Kidney (tissue), 14 donors: Measurements from ENCODE around the gene IGFBP6. TPM values are rescaled to one million over a fixed set of nuclear protein-coding genes. Genes with fewer than 3 reads are reported as not detected.
A peak's percentile ranks its signal among the peaks of the same experiment; 100 is the strongest.

Experiments used
- DNase-seq, 5 donors: peaks; one replicate each; pipeline ENCODE4 v3.0.0-alpha.2; 2013 to 2020
- FAIRE-seq: peaks from 2 replicates; lab custom pipeline; 2012; peaks lifted over from hg19 to GRCh38; lab: Jason Lieb, UNC
- H3K27ac ChIP-seq, 2 donors: one replicate each; pipeline ENCODE4 v1.7.0; 2013; ENCODE audit warnings: low read depth in 2 of 2, low read length in 2 of 2, inconsistent platforms in 1 of 2
- H3K27me3 ChIP-seq: one replicate; pipeline ENCODE4 v1.7.1; 2013; ENCODE audit warnings: low read length, inconsistent platforms; ENCODE audit not compliant: control insufficient read depth, insufficient read depth
- H3K36me3 ChIP-seq, 3 donors: one replicate each; pipeline versions ENCODE4 v1.7.0 to v1.7.1; 2013; ENCODE audit warnings: low read length in 3 of 3, control low read depth in 1 of 3, inconsistent platforms in 1 of 3; ENCODE audit not compliant: insufficient read depth in 3 of 3, control insufficient read depth in 2 of 3
- H3K4me1 ChIP-seq, 3 donors: one replicate each; pipeline versions ENCODE4 v1.7.0 to v1.7.1; 2013; ENCODE audit warnings: low read length in 3 of 3, inconsistent platforms in 1 of 3, low read depth in 1 of 3; ENCODE audit not compliant: control insufficient read depth in 2 of 3, insufficient read depth in 2 of 3
- H3K4me3 ChIP-seq, 3 donors: one replicate each; pipeline versions ENCODE4 v1.7.0 to v1.8.1; 2013; ENCODE audit warnings: low read length in 3 of 3, control low read depth in 1 of 3, inconsistent platforms in 1 of 3
- H3K9ac ChIP-seq, 3 donors: one replicate each; pipeline versions ENCODE4 v1.7.0 to v1.7.1; 2013; ENCODE audit warnings: low read length in 3 of 3, control low read depth in 1 of 3, inconsistent platforms in 1 of 3
- H3K9me3 ChIP-seq, 3 donors: one replicate each; pipeline versions ENCODE4 v1.7.0 to v1.7.1; 2013; ENCODE audit warnings: low read length in 3 of 3, control low read depth in 1 of 3, inconsistent platforms in 1 of 3; ENCODE audit not compliant: control insufficient read depth in 2 of 3, insufficient read depth in 1 of 3
- intact Hi-C: fragments of 100-400 bp; cut with DNase I; formaldehyde crosslinking; loops from one replicate; pipeline ENCODE4 v1.11.1; 2022
- polyA plus RNA-seq: library from polyadenylated mRNA; stranded (reverse); fragments of 350-450 nt; fragmentation: Illumina TruSeq; extraction: RNeasy Lipid Tissue Mini Kit (QIAGEN cat#74804); gene quantifications from one replicate; pipeline ENCODE4 v1.2.3, GENCODE V29; 2014; ENCODE audit warnings: low read depth, low replicate concordance; ENCODE audit not compliant: insufficient read depth
- total RNA-seq: library from RNA; stranded (reverse); fragmentation: NEBNext Ultra II Directional; extraction: Animal tissue kit (Norgen Biotek cat#: 25700); gene quantifications from one replicate; pipeline ENCODE4 v1.2.1, GENCODE V29; 2021
- TF ChIP-seq, protein P1 (sequence below): IDR thresholded peaks from 3 replicates; pipeline ENCODE4 v1.5.1; 2012; ENCODE audit warnings: mild to moderate bottlenecking, moderate library complexity, borderline replicate concordance; ENCODE audit not compliant: insufficient read depth; ENCODE audit errors: extremely low read depth
- donor health status: control.
- donor health status: control.
- donor health status: control.
- donor health status: control.
- donor health status: control.
- donor health status: DM: yes; HTN: yes; CAD: no.
- donor health status: Normal renal cell carcinoma (clear cell type).

Gene IGFBP6
- total and polyA plus RNA-seq, 2 donors from 2014 or later = 57.3 to 203 TPM

DNA sequence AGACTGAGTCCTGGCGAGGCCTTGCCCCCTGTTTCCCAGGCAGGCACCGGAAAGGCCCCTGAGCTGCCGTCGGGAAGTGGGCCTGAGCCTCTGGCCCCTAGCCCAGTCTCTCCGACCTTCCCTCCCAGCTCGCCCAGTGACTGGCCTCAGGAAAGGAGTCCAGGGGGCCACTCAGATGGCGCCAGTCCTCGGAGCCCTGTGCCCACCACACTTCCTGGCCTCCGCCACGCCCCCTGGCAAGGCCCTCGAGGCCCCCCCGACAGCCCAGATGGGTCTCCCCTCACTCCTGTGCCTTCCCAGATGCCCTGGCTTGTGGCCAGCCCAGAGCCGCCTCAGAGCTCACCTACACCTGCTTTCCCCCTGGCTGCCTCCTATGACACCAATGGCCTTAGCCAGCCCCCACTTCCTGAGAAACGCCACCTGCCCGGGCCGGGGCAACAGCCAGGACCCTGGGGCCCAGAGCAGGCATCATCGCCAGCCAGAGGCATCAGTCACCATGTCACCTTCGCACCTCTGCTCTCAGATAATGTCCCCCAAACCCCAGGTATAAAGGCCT, 36.7 kb upstream of the IGFBP6 start:
- no peak for FAIRE-seq
- intact Hi-C loops = loop anchor here (10.0 kb wide), 1 partner anchor 134 kb away; no protein-coding TSS in a partner anchor

DNA sequence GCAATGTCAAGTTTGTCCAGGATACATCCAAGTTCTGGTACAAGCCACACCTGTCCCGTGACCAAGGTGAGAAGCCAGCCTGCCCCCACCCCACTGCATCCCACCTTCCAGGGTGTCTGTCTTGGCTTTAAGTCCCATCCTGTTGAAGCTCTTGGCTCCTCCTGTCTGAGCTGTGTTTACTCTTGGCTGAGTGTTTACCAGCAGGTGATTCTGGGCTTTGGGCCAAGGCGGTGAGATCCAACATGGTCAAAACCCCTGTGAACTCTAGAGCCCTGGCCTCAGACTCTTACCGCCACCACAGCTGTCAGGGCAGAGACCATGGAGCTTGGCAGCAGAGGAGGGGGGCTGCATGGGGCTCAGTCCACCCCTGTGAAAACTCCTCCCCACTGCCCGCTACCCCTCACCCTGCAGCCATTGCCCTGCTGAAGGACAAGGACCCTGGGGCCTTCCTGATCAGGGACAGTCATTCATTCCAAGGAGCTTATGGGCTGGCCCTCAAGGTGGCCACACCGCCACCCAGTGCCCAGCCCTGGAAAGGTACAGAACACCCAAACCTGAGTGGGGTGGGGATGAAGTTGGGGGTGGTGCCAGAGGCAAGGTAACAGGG, 36.0 kb upstream of the IGFBP6 start:
- TF ChIP-seq, protein P1, sequence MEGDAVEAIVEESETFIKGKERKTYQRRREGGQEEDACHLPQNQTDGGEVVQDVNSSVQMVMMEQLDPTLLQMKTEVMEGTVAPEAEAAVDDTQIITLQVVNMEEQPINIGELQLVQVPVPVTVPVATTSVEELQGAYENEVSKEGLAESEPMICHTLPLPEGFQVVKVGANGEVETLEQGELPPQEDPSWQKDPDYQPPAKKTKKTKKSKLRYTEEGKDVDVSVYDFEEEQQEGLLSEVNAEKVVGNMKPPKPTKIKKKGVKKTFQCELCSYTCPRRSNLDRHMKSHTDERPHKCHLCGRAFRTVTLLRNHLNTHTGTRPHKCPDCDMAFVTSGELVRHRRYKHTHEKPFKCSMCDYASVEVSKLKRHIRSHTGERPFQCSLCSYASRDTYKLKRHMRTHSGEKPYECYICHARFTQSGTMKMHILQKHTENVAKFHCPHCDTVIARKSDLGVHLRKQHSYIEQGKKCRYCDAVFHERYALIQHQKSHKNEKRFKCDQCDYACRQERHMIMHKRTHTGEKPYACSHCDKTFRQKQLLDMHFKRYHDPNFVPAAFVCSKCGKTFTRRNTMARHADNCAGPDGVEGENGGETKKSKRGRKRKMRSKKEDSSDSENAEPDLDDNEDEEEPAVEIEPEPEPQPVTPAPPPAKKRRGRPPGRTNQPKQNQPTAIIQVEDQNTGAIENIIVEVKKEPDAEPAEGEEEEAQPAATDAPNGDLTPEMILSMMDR = peak; percentile 26
- no peak overlapping the region for H3K4me3 ChIP-seq
- peaks cover 0 to 37% (median 9%) of the 10 kb centered on the region in 3 donors for H3K4me1 ChIP-seq
- peak overlapping the region; percentile 1 to 51 for H3K27ac ChIP-seq
- peak in 2 of 5 donors; percentile 51 to 71 for DNase-seq
- no peaks in the 10 kb centered on the region for H3K9me3 ChIP-seq
- H3K9ac ChIP-seq = peak overlapping the region in 1 of 3 donors; percentile 10
- intact Hi-C loops = loop anchor here (10.0 kb wide), 1 partner anchor 133 kb away; no protein-coding TSS in a partner anchor
- H3K36me3 ChIP-seq = peaks cover 0 to 45% (median 18%) of the 10 kb centered on the region in 3 donors
- no peak for FAIRE-seq
- H3K27me3 ChIP-seq = no peaks in the 10 kb centered on the region

More for the DNA sequence above, 36.7 kb upstream of the IGFBP6 start:
- Histone ChIP-seq H3K4me1 (peaks cover 0 to 35% (median 9%) of the 10 kb centered on the region in 3 donors), H3K9ac (peak overlapping the region in 1 of 3 donors; percentile 10), H3K27me3 (no peaks in the 10 kb centered on the region), H3K36me3 (peaks cover 0 to 44% (median 20%) of the 10 kb centered on the region in 3 donors), H3K4me3 (no peak overlapping the region), H3K27ac (peak overlapping the region in 1 of 2 donors; percentile 28), H3K9me3 (no peaks in the 10 kb centered on the region)
- peak in 2 of 5 donors; percentile 53 to 85 for DNase-seq
- TF ChIP-seq, protein P1 = no peak

DNA sequence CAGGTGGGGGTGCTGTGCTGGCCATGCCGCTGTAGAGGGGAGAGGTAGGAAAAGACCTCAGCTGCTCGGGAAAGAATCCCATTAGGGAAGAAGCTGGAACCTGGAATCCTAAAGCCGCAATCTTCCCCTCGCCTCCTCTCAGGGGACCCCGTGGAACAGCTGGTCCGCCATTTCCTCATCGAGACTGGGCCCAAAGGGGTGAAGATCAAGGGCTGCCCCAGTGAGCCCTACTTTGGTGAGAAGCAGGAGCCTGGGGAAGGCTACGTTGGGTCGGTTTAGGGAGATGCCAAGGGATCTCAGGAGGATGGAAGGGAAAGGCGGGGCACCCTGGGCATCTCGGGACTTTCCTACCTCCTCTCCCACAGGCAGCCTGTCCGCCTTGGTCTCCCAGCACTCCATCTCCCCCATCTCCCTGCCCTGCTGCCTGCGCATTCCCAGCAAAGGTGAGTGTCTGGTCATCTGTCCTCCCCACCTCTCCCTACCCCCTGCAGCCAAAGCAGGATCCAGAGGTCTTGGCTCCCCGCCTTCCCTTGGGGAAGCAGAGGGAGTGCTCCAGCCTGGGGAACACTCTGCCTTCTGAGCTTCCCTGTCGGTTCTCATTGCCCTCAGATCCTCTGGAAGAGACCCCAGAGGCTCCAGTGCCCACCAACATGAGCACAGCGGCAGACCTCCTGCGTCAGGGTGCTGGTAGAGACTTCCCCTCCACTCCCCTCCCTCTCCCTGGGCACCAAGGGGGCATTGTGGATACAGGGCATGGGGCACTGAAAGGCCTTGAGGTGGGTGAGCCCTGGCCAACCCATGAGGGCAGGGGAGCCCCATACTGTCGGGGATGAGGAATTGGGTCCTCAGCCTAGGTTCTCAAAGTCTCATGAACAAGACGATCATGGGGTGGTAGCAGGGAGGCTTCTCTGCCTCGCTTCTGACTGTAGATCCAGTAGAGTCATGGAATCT, 35.2 kb upstream of the IGFBP6 start:
- H3K4me3 ChIP-seq = no peak overlapping the region
- TF ChIP-seq, protein P1 = no peak
- DNase-seq (peak in 2 of 5 donors; percentile 45 to 72), FAIRE-seq (no peak)
- no peak overlapping the region for H3K9ac ChIP-seq
- intact Hi-C loops = loop anchor here (10.0 kb wide), 1 partner anchor 133 kb away; no protein-coding TSS in a partner anchor
- peak overlapping the region in 1 of 2 donors; percentile 1 for H3K27ac ChIP-seq
- no peaks in the 10 kb centered on the region for H3K27me3 ChIP-seq
- H3K36me3 ChIP-seq = peaks cover 0 to 45% (median 15%) of the 10 kb centered on the region in 3 donors
- H3K4me1 ChIP-seq = peaks cover 0 to 37% (median 9%) of the 10 kb centered on the region in 3 donors
- H3K9me3 ChIP-seq = no peaks in the 10 kb centered on the region
